GM21423 (cell line): Measurements from ENCODE around the gene DDN.

Experiments
- ATAC-seq: cut with Tn5 transposase; IDR thresholded peaks from one replicate; pipeline ENCODE4 v1.9.1; 2021; ENCODE audit warnings: mild to moderate bottlenecking, moderate library complexity; ENCODE audit not compliant: unreplicated experiment

The DDN gene

GRCh38 chr12:48985475-48985897, 13.7 kb downstream of the DDN start:
- no peak for ATAC-seq

DNA sequence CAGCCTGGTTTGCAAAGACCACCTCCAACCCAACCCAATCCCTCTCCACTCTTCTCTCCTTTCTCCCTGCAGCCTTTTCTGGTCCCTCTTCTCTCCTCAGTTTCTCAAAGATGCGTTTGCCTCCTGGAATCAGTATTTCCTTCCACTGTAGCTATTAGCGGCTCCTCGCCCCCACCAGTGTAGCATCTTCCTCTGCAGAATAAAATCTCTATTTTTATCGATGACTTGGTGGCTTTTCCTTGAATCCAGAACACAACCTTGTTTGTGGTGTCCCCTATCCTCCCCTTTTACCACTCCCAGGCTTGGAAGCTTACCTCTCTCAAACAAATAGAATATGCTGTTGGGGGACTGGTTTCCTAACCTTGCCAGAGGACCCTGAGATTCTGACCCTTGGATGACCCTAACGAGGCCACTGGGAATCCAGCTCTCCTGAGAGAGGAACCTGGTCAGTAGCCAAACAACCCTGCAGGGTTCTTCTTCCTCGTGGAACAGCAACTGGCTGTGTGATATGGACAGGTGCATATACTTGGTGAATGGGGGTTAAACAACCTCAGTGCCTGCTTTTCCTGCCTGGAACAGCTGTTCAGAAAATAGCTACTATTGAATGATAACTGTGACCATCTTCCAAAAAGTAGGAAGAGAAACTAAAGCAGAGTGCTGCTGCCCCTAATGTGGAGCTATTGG, 16.6 kb downstream of the DDN start:
- no peak for ATAC-seq

DNA sequence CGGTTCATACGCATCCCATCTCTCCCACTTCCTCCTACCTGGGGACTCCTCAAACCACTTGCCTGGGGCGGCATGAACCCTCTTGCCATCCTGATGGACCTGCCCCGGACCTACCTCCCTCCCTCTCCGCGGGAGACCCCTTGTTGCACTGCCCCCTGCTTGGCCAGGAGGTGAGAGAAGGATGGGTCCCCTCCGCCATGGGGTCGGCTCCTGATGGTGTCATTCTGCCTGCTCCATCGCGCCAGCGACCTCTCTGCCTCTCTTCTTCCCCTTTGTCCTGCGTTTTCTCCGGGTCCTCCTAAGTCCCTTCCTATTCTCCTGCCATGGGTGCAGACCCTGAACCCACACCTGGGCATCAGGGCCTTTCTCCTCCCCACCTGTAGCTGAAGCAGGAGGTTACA, 17.4 kb downstream of the DDN start:
- no peak for ATAC-seq

- ATAC-seq: no peak
Measured at GRCh38 chr12:48980953-48981756, 18.0 kb downstream of the DDN start.

DNA sequence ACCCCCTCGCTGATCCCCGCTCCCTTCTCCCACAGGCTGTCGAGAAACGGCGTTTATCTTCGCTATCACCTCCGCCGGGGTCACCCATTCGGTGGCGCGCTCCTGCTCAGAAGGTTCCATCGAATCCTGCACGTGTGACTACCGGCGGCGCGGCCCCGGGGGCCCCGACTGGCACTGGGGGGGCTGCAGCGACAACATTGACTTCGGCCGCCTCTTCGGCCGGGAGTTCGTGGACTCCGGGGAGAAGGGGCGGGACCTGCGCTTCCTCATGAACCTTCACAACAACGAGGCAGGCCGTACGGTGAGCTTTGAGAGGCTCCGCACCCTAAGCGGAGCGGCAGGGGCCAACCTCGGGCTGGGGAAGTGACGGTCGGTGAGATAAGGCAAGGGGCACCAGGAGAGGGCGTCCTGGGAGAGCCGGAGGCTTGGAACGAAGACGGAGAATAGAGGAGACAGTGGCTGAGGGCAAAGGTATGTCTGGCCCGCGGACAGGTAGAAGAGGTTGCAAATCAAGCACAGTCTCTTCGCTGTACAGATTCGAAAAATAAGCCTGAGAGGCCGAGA, 18.7 kb downstream of the DDN start:
- no peak for ATAC-seq

DNA sequence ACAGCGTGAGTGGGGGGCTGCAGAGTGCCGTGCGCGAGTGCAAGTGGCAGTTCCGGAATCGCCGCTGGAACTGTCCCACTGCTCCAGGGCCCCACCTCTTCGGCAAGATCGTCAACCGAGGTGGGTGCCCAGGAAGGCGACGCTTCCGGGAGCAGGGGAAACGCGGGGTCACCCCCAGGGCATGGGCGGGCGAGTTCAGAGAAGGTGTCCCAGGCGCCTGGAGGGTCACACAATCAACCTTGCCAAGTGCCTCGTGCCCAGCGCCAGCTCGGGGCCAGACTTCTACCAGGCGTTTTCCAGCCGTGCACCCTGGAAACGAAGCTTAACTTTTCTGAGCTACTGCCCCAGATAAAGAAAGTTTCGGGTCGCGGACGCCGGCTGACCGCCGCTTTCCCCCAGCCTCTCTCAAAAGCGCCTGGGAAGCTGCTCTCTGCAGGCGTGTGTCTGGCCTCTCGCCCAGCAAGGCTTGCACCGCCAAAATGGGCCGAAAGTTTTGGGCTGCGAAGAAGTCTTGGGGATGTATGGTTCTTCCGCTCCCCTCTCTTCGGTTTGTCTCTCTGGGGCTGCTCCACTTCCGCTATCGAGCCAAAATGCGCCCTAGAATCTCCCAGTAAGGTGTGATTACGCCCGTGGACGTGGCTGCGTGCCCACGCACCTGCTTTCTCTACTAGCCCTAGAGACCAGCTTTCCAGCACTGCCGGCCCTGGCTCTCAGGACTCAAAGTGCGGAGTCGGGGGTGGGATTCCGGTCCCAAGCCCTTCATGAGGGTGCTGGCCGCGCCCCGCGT, 19.4 kb downstream of the DDN start:
- ATAC-seq: no peak

GRCh38 chr12:48978741-48979601, 20.2 kb downstream of the DDN start:
- no peak for ATAC-seq

- ATAC-seq: no peak
Measured at GRCh38 chr12:48978291-48978740, 20.9 kb downstream of the DDN start, which contains the start of gene WNT1. Gene WNT1, plus strand, starts transcription at chr12:48978322. Its CDS starts 329 bp downstream, at chr12:48978651.

GRCh38 chr12:48977290-48978281, 21.6 kb downstream of the DDN start:
- peak; percentile 34 for ATAC-seq

DNA sequence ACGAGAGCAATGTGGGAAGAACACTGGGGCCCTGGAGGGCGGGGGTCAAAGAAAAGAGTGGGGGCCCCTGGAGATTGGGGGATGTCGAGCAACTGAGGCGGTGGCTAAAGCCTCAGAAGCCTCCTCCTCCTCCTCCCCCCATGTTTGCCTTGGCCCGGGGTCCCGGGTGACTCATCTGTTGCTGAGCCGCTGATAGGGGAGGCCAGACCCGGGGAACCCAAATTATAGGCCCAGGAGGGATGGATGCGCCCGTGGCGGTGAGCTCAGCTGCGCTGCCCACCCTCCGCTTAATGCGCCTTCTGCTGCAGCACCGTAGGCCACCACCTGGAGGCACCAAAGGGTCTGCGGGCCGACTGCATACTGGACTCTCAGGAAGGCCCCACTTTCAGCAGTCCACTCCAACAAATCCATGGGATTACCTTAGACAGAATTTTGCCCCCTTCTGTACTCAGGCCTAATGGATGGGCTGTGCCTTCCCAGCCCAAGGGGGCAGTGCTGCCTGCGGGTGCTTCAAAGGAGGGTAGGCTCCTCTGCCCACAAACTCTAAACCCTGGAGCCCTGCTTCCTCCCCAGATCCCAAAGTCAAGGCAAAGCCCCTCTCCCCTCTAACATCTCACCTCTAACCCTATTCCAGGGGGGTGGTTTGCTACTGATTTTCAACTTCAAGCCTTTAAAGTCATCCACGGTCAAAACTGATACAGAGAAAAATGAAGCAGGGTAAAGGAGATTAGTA, 25.1 kb downstream of the DDN start:
- no peak for ATAC-seq

- no peak for ATAC-seq
Measured at GRCh38 chr12:48973531-48973930, 25.6 kb downstream of the DDN start.

GRCh38 chr12:48972952-48973483, 26.2 kb downstream of the DDN start:
- ATAC-seq: no peak

GRCh38 chr12:48972213-48972951, 26.8 kb downstream of the DDN start:
- no peak for ATAC-seq

DNA sequence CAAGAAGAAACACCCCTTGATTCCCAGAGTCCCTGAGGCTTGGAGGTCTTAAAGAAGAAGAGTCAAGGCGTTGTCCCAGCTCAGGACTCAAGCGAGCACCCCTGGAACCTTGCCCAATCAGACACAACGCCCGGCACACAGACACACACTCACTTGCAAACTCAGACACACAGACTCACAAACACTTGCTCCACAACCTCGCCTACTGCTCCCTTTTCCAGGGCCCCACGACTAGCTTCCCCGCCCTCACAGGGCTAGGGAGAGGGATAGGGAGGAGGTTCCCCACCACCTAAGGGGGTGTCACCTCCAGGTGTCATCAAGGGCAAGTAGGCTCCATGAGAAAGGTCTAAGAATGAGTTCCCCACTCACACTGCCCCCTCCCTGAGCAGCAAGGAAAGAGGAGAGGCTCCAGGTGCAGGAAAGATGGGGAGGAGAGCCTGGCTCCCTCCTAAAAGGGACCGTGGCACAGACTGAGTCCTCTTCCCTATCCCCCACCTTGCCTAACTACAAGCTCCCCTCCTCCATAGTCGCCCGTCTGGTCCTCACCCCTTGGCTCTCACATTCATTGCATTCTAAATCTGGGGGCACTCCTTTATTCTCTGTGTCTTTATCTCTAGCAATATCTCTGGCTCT, 28.4 kb downstream of the DDN start:
- no peak for ATAC-seq

DNA sequence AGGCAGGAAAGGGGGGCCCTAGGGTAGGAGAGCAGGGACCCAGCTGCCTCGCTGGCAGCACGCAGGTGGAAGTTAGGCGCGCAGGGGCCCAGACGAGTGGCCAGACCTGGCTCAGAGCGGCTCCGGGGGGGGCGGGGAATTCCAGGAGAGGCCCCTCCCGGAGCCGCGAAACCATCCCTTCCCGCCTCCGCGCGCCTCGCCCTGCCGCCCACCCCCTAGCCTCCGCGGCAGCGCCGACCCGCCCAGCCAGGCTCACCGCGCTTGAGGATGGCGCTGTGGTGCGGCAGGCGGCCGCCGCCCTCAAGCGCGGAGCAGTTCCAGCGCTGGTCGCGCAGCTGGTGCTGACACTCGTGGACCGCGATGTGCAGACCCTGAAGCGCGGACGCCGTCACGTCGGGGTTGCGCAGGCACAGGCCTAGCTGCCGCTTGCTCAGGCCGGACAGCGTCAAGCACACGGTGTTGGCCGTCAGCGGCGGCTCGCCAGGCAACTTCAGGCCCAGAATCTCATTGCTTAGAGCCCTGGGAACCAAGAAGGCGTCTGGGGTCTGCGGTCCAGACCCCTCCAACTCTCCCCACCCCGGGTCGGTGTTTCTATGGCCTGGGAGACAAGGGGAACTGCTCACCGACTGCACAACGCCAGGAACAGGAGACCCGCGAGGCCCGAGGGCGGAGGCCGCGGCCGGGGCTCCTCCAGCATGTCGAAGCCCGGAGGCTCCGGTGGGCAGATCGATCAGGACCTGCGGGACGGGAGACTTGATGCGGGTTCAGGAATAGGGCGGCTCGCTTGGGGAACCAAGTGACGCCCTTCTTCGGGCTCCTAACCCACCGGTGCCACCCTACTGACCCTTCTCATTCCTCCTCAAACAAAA, 29.1 kb downstream of the DDN start:
- ATAC-seq: no peak
